Liver (tissue), 3 donors: Measurements from ENCODE around the gene GNAO1.

Experiments
- EGR1 ChIP-seq, 2 donors: IDR thresholded peaks; 2 replicates each; pipeline ENCODE4 v1.6.1; 2016 to 2018; ENCODE audit warnings: antibody characterized with exemption in 2 of 2, low read depth in 2 of 2
- JUND ChIP-seq, 2 donors: IDR thresholded peaks; 2 replicates each; pipeline ENCODE4 v1.6.1; 2016; ENCODE audit warnings: antibody characterized with exemption in 2 of 2
- RAD21 ChIP-seq, 2 donors: IDR thresholded peaks; 2 replicates each; pipeline ENCODE4 v1.6.1; 2016; ENCODE audit warnings: antibody characterized with exemption in 2 of 2, mild to moderate bottlenecking in 2 of 2
- RXRA ChIP-seq, 2 donors: IDR thresholded peaks; 2 replicates each; pipeline ENCODE4 v1.6.1; 2017 to 2018; ENCODE audit warnings: antibody characterized with exemption in 2 of 2, mild to moderate bottlenecking in 1 of 2
- TAF1 ChIP-seq: conservative IDR thresholded peaks from 2 replicates; pipeline ENCODE4 v1.6.1; 2016; ENCODE audit warnings: antibody characterized with exemption, mild to moderate bottlenecking
- TF ChIP-seq, protein P1 (sequence below): fragments of 150-350 bp; IDR thresholded peaks from 2 replicates; pipeline ENCODE4 v1.5.1; 2017; ENCODE audit warnings: improper control_type of control experiment, low read depth, low read length; ENCODE audit not compliant: missing input control
- TF ChIP-seq, protein P2 (sequence below): IDR thresholded peaks from 2 replicates; pipeline ENCODE4 v1.6.1; 2016; ENCODE audit warnings: antibody characterized with exemption, mild to moderate bottlenecking
- TF ChIP-seq, protein P3 (sequence below): IDR thresholded peaks from 2 replicates; pipeline ENCODE4 v1.6.1; 2016; ENCODE audit warnings: antibody characterized with exemption
- donor health status: healthy.
- donor health status: healthy.

DNA sequence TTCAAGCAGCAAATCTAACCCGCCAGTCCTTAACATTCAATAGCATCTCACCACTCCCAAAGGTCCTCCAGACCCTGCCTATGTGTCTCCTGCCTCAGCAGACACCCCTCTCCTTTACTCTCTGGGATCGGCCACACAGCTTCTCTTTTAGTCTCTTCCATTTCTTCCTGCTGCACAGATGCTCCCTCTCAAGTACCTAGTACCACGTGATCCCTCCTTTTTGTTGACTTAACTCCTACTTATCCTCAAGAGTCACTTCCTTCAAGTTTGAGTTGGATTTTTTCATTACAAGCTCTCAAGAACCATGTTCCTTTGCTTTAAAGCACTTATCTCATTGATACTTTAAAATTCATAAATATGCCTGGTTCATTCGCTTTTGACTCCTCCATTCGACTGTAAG is 209.2 kb downstream of the GNAO1 start:
- TF ChIP-seq, protein P1, sequence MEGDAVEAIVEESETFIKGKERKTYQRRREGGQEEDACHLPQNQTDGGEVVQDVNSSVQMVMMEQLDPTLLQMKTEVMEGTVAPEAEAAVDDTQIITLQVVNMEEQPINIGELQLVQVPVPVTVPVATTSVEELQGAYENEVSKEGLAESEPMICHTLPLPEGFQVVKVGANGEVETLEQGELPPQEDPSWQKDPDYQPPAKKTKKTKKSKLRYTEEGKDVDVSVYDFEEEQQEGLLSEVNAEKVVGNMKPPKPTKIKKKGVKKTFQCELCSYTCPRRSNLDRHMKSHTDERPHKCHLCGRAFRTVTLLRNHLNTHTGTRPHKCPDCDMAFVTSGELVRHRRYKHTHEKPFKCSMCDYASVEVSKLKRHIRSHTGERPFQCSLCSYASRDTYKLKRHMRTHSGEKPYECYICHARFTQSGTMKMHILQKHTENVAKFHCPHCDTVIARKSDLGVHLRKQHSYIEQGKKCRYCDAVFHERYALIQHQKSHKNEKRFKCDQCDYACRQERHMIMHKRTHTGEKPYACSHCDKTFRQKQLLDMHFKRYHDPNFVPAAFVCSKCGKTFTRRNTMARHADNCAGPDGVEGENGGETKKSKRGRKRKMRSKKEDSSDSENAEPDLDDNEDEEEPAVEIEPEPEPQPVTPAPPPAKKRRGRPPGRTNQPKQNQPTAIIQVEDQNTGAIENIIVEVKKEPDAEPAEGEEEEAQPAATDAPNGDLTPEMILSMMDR, result no peak
- TF ChIP-seq, protein P2, sequence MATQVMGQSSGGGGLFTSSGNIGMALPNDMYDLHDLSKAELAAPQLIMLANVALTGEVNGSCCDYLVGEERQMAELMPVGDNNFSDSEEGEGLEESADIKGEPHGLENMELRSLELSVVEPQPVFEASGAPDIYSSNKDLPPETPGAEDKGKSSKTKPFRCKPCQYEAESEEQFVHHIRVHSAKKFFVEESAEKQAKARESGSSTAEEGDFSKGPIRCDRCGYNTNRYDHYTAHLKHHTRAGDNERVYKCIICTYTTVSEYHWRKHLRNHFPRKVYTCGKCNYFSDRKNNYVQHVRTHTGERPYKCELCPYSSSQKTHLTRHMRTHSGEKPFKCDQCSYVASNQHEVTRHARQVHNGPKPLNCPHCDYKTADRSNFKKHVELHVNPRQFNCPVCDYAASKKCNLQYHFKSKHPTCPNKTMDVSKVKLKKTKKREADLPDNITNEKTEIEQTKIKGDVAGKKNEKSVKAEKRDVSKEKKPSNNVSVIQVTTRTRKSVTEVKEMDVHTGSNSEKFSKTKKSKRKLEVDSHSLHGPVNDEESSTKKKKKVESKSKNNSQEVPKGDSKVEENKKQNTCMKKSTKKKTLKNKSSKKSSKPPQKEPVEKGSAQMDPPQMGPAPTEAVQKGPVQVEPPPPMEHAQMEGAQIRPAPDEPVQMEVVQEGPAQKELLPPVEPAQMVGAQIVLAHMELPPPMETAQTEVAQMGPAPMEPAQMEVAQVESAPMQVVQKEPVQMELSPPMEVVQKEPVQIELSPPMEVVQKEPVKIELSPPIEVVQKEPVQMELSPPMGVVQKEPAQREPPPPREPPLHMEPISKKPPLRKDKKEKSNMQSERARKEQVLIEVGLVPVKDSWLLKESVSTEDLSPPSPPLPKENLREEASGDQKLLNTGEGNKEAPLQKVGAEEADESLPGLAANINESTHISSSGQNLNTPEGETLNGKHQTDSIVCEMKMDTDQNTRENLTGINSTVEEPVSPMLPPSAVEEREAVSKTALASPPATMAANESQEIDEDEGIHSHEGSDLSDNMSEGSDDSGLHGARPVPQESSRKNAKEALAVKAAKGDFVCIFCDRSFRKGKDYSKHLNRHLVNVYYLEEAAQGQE, result no peak
- TF ChIP-seq, protein P3, sequence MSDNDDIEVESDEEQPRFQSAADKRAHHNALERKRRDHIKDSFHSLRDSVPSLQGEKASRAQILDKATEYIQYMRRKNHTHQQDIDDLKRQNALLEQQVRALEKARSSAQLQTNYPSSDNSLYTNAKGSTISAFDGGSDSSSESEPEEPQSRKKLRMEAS, result no peak
- TF ChIP-seq RAD21 (IDR thresholded peaks at IDR 0.05) (no peak), TAF1 (no peak), EGR1 (IDR thresholded peaks at IDR 0.05; ENCODE audit: low read depth in 2 of 2) (no peak), JUND (IDR thresholded peaks at IDR 0.05) (no peak), RXRA (IDR thresholded peaks at IDR 0.05) (no peak)
